B cell (primary cell): Measurements from ENCODE around the gene ZNF469. TPM values are rescaled to one million over a fixed set of nuclear protein-coding genes. Genes with fewer than 3 reads are reported as not detected.

ENCODE experiments used
- ATAC-seq: fragments of 200-7000 bp; cut with Tn5 transposase; one replicate; pipeline ENCODE4 v1.10.0; 2021; ENCODE audit warnings: low read depth, mild to moderate bottlenecking, moderate number of reproducible peaks, moderate library complexity
- CTCF ChIA-PET: fragments of 350-600 bp; sonication (Branson Sonifier 250); formaldehyde crosslinking; loops from one replicate; lab custom pipeline; 2021; ENCODE audit warnings: antibody characterized with exemption, inconsistent platforms; lab: Charles Lee
- POLR2A ChIA-PET: fragments of 350-600 bp; sonication (Branson Sonifier 250); formaldehyde crosslinking; loops from one replicate; lab custom pipeline; 2021; ENCODE audit warnings: antibody characterized with exemption; lab: Charles Lee
- DNase-seq: peaks from one replicate; pipeline ENCODE4 v3.0.0; 2013
- H2AFZ ChIP-seq: 2 replicates; pipeline ENCODE4 v1.6.1; 2012; ENCODE audit warnings: mild to moderate bottlenecking, low read depth, low read length; ENCODE audit not compliant: insufficient read depth, poor library complexity, severe bottlenecking
- H3K27ac ChIP-seq, 2 donors: 1 replicate in 1 of 2; 2 replicates in 1 of 2; pipeline ENCODE4 v1.5.1; 2012 to 2013; ENCODE audit warnings: low read length in 2 of 2, mild to moderate bottlenecking in 2 of 2, moderate library complexity in 1 of 2
- H3K27me3 ChIP-seq, 4 experiments: fragments of 200-600 bp in 1 of 4; sonication (generic) in 1 of 4; replicated peaks in 1 of 4; 1 replicate in 2 of 4; 2 replicates in 2 of 4; pipeline versions ENCODE4 v1.6.1 to v1.7.0; 2013 to 2016; ENCODE audit warnings: low read length in 3 of 4, mild to moderate bottlenecking in 2 of 4, mixed read lengths in 1 of 4, moderate library complexity in 1 of 4; ENCODE audit not compliant: insufficient read depth in 4 of 4, control insufficient read depth in 3 of 4; ENCODE audit errors: control extremely low read depth in 1 of 4
- H3K36me3 ChIP-seq, 2 experiments: replicated peaks in 1 of 2; 1 replicate in 1 of 2; 2 replicates in 1 of 2; pipeline versions ENCODE4 v1.6.1 to v1.7.1; 2013; ENCODE audit warnings: low read length in 1 of 2; ENCODE audit not compliant: insufficient read depth in 2 of 2, control insufficient read depth in 1 of 2; ENCODE audit errors: control extremely low read depth in 1 of 2, extremely low read depth in 1 of 2
- H3K4me1 ChIP-seq, 2 donors: fragments of 200-600 bp in 1 of 2; sonication (generic) in 1 of 2; 1 replicate in 1 of 2; 2 replicates in 1 of 2; pipeline versions ENCODE4 v1.5.1 to v1.6.1; 2013 to 2017; ENCODE audit warnings: low read length in 2 of 2; ENCODE audit not compliant: control insufficient read depth in 2 of 2, insufficient read depth in 2 of 2
- H3K4me2 ChIP-seq: replicated peaks from 2 replicates; pipeline ENCODE3; 2012; ENCODE audit warnings: mild to moderate bottlenecking, low read depth, low read length; ENCODE audit not compliant: poor library complexity, severe bottlenecking
- H3K4me3 ChIP-seq, 5 experiments: fragments of 200-600 bp in 1 of 5; sonication (generic) in 1 of 5; 1 replicate in 3 of 5; 2 replicates in 2 of 5; pipeline versions ENCODE4 v1.5.1 to v1.7.0; 2011 to 2016; ENCODE audit warnings: low read length in 4 of 5, mild to moderate bottlenecking in 4 of 5, low read depth in 2 of 5, control low read depth in 1 of 5, moderate library complexity in 1 of 5; ENCODE audit not compliant: insufficient read depth in 1 of 5; ENCODE audit errors: control extremely low read depth in 1 of 5, extremely low read depth in 1 of 5
- H3K79me2 ChIP-seq: fragments of 200-600 bp; sonication (generic); one replicate; pipeline ENCODE4 v1.6.0; 2016; ENCODE audit warnings: low read length; ENCODE audit not compliant: control insufficient read depth, insufficient read depth
- H3K9ac ChIP-seq: fragments of 200-600 bp; sonication (generic); 2 replicates; pipeline ENCODE4 v1.6.1; 2017; ENCODE audit warnings: mild to moderate bottlenecking, low read length, moderate library complexity
- H3K9me3 ChIP-seq, 3 donors: one replicate each; pipeline versions ENCODE4 v1.6.1 to v1.7.1; 2013; ENCODE audit warnings: low read length in 2 of 3; ENCODE audit not compliant: control insufficient read depth in 2 of 3, insufficient read depth in 1 of 3; ENCODE audit errors: control extremely low read depth in 1 of 3
- H4K20me1 ChIP-seq: 2 replicates; pipeline ENCODE4 v1.6.0; 2012; ENCODE audit warnings: mild to moderate bottlenecking, low read length; ENCODE audit not compliant: insufficient read depth, control insufficient read depth, poor library complexity, severe bottlenecking
- H3K27ac Mint-ChIP-seq: one replicate; pipeline ENCODE4 v1.8.0; 2021; ENCODE audit warnings: mixed read lengths
- H3K27me3 Mint-ChIP-seq: one replicate; pipeline ENCODE4 v1.8.0; 2021; ENCODE audit warnings: mixed read lengths
- H3K4me1 Mint-ChIP-seq: one replicate; pipeline ENCODE4 v1.8.0; 2021; ENCODE audit warnings: mixed read lengths
- H3K4me3 Mint-ChIP-seq: one replicate; pipeline ENCODE4 v1.8.0; 2021; ENCODE audit warnings: mixed read lengths
- H3K9me3 Mint-ChIP-seq: one replicate; pipeline ENCODE4 v1.8.0; 2022; ENCODE audit warnings: mixed read lengths; ENCODE audit not compliant: insufficient read depth
- EZH2 ChIP-seq: IDR thresholded peaks from 2 replicates; pipeline ENCODE4 v1.6.1; 2012; ENCODE audit warnings: borderline replicate concordance, low read depth, mild to moderate bottlenecking, moderate library complexity, low read length; ENCODE audit not compliant: insufficient read depth, poor library complexity, severe bottlenecking
- WGBS: methylation state at CpG from one replicate; pipeline ENCODE4 v1.1.5; 2013; ENCODE audit warnings: missing lambda C conversion rate; ENCODE audit not compliant: insufficient coverage; 5-methylcytosine and 5-hydroxymethylcytosine counted together
- intact Hi-C: fragments of 100-400 bp; cut with micrococcal nuclease; formaldehyde crosslinking; loops from one replicate; pipeline ENCODE4 v1.10.0; 2022
- polyA plus RNA-seq: library from polyadenylated mRNA; depleted of rRNA; stranded (reverse); fragments of >200 nt; gene quantifications from 2 replicates; pipeline ENCODE4 v1.2.3, GENCODE V29; 2012
- total RNA-seq, 2 donors: library from RNA; stranded (reverse); fragments of 120-200 nt in 1 of 2; gene quantifications; 1 replicate in 1 of 2; 2 replicates in 1 of 2; pipeline versions ENCODE4 v1.2.3 to v1.2.4, GENCODE V29; 2013 to 2022
- TF ChIP-seq, protein P1 (sequence below): fragments of 200-600 bp; IDR thresholded peaks from one replicate; pipeline ENCODE4 v1.8.0; 2022; ENCODE audit warnings: antibody characterized with exemption, mild to moderate bottlenecking

ZNF469 gene
- total and polyA plus RNA-seq, 2 donors (not counting 1 experiment from before 2014, with no cell fraction given): 0.25 to 5.9 TPM

GRCh38 chr16:88354229-88355092 lies 28.3 kb upstream of the ZNF469 start:
- Mint-ChIP-seq H3K27me3 (peaks cover 4% of the 10 kb centered on the region), H3K9me3 (no peaks in the 10 kb centered on the region), H3K27ac (no peak overlapping the region), H3K4me1 (peaks cover 3% of the 10 kb centered on the region), H3K4me3 (no peak overlapping the region)
- CTCF ChIA-PET: no interaction called here
- Histone ChIP-seq H3K36me3 (no peaks in the 10 kb centered on the region), H3K9me3 (peaks cover 0 to 3% (median 0%) of the 10 kb centered on the region in 3 donors), H3K27ac (no peak overlapping the region), H3K9ac (no peak overlapping the region), H4K20me1 (no peaks in the 10 kb centered on the region), H2AFZ (no peak overlapping the region), H3K27me3 (peaks cover 0 to 4% (median 0%) of the 10 kb centered on the region in 4 experiments), H3K4me1 (no peaks in the 10 kb centered on the region), H3K4me3 (no peak overlapping the region), H3K79me2 (no peaks in the 10 kb centered on the region), H3K4me2 (no peak overlapping the region)
- intact Hi-C loops: no loop called here
- no peak for TF ChIP-seq EZH2
- TF ChIP-seq, protein P1, sequence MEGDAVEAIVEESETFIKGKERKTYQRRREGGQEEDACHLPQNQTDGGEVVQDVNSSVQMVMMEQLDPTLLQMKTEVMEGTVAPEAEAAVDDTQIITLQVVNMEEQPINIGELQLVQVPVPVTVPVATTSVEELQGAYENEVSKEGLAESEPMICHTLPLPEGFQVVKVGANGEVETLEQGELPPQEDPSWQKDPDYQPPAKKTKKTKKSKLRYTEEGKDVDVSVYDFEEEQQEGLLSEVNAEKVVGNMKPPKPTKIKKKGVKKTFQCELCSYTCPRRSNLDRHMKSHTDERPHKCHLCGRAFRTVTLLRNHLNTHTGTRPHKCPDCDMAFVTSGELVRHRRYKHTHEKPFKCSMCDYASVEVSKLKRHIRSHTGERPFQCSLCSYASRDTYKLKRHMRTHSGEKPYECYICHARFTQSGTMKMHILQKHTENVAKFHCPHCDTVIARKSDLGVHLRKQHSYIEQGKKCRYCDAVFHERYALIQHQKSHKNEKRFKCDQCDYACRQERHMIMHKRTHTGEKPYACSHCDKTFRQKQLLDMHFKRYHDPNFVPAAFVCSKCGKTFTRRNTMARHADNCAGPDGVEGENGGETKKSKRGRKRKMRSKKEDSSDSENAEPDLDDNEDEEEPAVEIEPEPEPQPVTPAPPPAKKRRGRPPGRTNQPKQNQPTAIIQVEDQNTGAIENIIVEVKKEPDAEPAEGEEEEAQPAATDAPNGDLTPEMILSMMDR: no peak
- POLR2A ChIA-PET: no interaction called here
- no peak for ATAC-seq
- 93% methylated on average over 33 of the region's 33 CpGs for WGBS
- no peak for DNase-seq

GRCh38 chr16:88355093-88355388 lies 27.7 kb upstream of the ZNF469 start:
- CTCF ChIA-PET: no interaction called here
- peaks cover 2% of the 10 kb centered on the region for H3K4me1 Mint-ChIP-seq

More at GRCh38 chr16:88355093-88355388, 27.7 kb upstream of the ZNF469 start:
- H3K9me3 Mint-ChIP-seq: no peaks in the 10 kb centered on the region
- DNase-seq: no peak
- Histone ChIP-seq H3K4me1 (no peaks in the 10 kb centered on the region), H3K27ac (no peak overlapping the region), H3K9me3 (peaks cover 0 to 3% (median 0%) of the 10 kb centered on the region in 3 donors), H3K4me2 (no peak overlapping the region), H3K79me2 (no peaks in the 10 kb centered on the region), H3K36me3 (no peaks in the 10 kb centered on the region), H3K27me3 (peaks cover 0 to 4% (median 0%) of the 10 kb centered on the region in 4 experiments), H3K4me3 (no peak overlapping the region), H3K9ac (no peak overlapping the region), H4K20me1 (no peaks in the 10 kb centered on the region), H2AFZ (no peak overlapping the region)
- ATAC-seq: no peak
- H3K27ac Mint-ChIP-seq: no peak overlapping the region
- POLR2A ChIA-PET: no interaction called here
- H3K4me3 Mint-ChIP-seq: no peak overlapping the region
- intact Hi-C loops: no loop called here
- no peak for TF ChIP-seq EZH2
- TF ChIP-seq, protein P1: no peak
- H3K27me3 Mint-ChIP-seq: peaks cover 8% of the 10 kb centered on the region
- 89% methylated on average over 6 of the region's 6 CpGs for WGBS
